ENCODE data around the gene TJP2.

Gene TJP2

GRCh38 chr9:69237702-69238295 lies 63.7 kb downstream of the TJP2 start:
- no peak for DNase-seq

- DNase-seq = no peak
Measured at GRCh38 chr9:69243116-69243515, 69.0 kb downstream of the TJP2 start.

GRCh38 chr9:69246629-69247028 lies 72.6 kb downstream of the TJP2 start:
- DNase-seq = no peak

GRCh38 chr9:69248005-69248404 lies 73.9 kb downstream of the TJP2 start:
- DNase-seq = no peak

GRCh38 chr9:69249337-69249736 lies 75.3 kb downstream of the TJP2 start:
- no peak for DNase-seq

- no peak for DNase-seq
Measured at GRCh38 chr9:69250681-69251080, 76.6 kb downstream of the TJP2 start.

- DNase-seq = no peak
Measured at GRCh38 chr9:69252436-69252835, 78.4 kb downstream of the TJP2 start.

- no peak for DNase-seq
Measured at GRCh38 chr9:69253057-69253456, 79.0 kb downstream of the TJP2 start.

- no peak for DNase-seq
Measured at GRCh38 chr9:69254223-69254622, 80.1 kb downstream of the TJP2 start.

GRCh38 chr9:69255591-69255990 lies 81.5 kb downstream of the TJP2 start:
- DNase-seq = no peak

- DNase-seq = no peak
Measured at GRCh38 chr9:69258551-69258950, 84.5 kb downstream of the TJP2 start.

GRCh38 chr9:69260161-69260560 lies 86.1 kb downstream of the TJP2 start:
- DNase-seq = no peak

- DNase-seq = no peak
Measured at GRCh38 chr9:69261636-69262035, 87.6 kb downstream of the TJP2 start.

GRCh38 chr9:69264526-69264925 lies 90.4 kb downstream of the TJP2 start:
- peak; percentile 2 for DNase-seq

- no peak for DNase-seq
Measured at GRCh38 chr9:69265891-69266290, 91.8 kb downstream of the TJP2 start.

- no peak for DNase-seq
Measured at GRCh38 chr9:69272212-69272611, 98.1 kb downstream of the TJP2 start.

GRCh38 chr9:69273161-69273560 lies 99.1 kb downstream of the TJP2 start:
- no peak for DNase-seq

- no peak for DNase-seq
Measured at GRCh38 chr9:69276775-69277174, 102.7 kb downstream of the TJP2 start.

- DNase-seq = no peak
Measured at GRCh38 chr9:69279084-69279731, 105.1 kb downstream of the TJP2 start.

GRCh38 chr9:69279733-69280132 lies 105.7 kb downstream of the TJP2 start:
- no peak for DNase-seq

GRCh38 chr9:69283003-69283402 lies 108.9 kb downstream of the TJP2 start:
- no peak for DNase-seq

- DNase-seq = no peak
Measured at GRCh38 chr9:69292078-69292477, 118.0 kb downstream of the TJP2 start.

- no peak for DNase-seq
Measured at GRCh38 chr9:69293156-69293555, 119.1 kb downstream of the TJP2 start.

- DNase-seq = no peak
Measured at GRCh38 chr9:69295872-69296552, 121.9 kb downstream of the TJP2 start.
